ENCODE results near the gene PPP1R12C.
"Not testable (repeated sequence)": the region's sequence is repeated elsewhere in the genome, so short reads cannot be mapped to it uniquely, and the experiment has no call there.

The PPP1R12C gene

GRCh38 chr19:55109527-55110291 lies 7.7 kb downstream of the PPP1R12C start:
- no peak for DNase-seq
- TF ChIP-seq POLR2A (IDR thresholded peaks at IDR 0.05; ENCODE audit: low read length) (no peak), GATA1 (IDR thresholded peaks at IDR 0.05; ENCODE audit: low read depth, low read length) (no peak)

DNA sequence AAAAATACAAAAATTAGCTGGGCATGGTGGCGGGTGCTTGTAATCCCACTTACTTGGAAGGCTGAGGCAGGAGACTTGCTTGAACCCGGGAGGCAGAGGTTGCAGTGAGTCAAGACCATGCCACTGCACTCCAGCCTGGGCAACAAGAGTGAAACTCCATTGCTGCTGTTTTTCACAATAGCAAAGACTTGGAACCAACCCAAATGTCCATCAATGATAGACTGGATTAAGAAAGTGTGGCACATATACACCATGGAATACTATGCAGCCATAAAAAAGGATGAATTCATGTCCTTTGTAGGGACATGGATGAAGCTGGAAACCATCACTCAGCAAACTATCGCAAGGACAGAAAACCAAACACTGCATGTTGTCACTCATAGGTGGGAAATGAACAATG lies 10.2 kb downstream of the PPP1R12C start:
- not testable (repeated sequence) for DNase-seq

GRCh38 chr19:55106591-55106990 lies 10.8 kb downstream of the PPP1R12C start:
- TF ChIP-seq POLR2A (IDR thresholded peaks at IDR 0.05; ENCODE audit: low read length) = no peak
- no peak for TF ChIP-seq GATA1 (IDR thresholded peaks at IDR 0.05; ENCODE audit: low read depth, low read length)
- no peak for DNase-seq

- TF ChIP-seq POLR2A (IDR thresholded peaks at IDR 0.05; ENCODE audit: low read length) (no peak), GATA1 (IDR thresholded peaks at IDR 0.05; ENCODE audit: low read depth, low read length) (no peak)
These were observed 12.2 kb downstream of the PPP1R12C start for GRCh38 chr19:55105237-55105636.

DNA sequence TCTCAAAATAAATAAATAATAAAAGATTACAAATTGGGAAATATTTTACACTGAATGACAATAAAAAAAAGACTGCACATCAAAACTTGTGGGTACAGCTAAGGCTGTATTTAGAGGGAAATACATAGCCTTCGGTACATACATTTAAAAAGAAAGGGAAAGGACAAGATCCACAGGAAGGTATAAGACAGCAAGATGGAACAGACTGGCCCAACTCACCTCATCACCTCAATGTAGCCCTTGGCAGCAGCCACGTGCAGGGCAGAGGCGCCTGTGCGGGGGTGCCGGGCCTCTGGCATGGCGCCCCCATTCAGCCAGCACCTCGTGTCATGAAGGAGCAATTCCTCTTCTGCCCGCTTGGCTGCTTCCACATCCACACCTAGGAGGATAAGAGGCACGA lies 14.2 kb downstream of the PPP1R12C start:
- TF ChIP-seq GATA1 (IDR thresholded peaks at IDR 0.05; ENCODE audit: low read depth, low read length) = no peak
- TF ChIP-seq POLR2A (IDR thresholded peaks at IDR 0.05; ENCODE audit: low read length) = no peak

More at GRCh38 chr19:55105237-55105636, 12.2 kb downstream of the PPP1R12C start:
- DNase-seq = no peak

DNA sequence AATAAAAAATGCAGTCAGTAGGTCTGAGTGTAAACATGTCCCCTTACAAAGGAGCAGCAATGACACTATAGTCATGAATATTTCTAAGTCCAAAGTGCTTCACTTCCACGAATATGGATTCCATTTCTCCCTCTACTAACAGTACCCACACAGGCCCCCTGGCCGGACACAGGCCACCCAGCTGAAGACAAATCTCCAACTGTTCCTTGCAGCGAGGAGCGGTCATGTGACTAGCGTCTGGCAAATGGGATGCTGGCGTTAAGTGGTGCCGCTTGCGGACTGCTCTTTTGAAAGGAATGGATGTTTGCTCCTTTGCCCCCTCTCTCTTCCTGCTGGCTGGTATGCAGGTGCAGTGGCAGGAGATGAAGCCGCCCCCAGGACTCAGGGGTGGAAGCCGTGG lies 16.2 kb downstream of the PPP1R12C start:
- no peak for DNase-seq
- TF ChIP-seq GATA1 (IDR thresholded peaks at IDR 0.05; ENCODE audit: low read depth, low read length) = no peak
- TF ChIP-seq POLR2A (IDR thresholded peaks at IDR 0.05; ENCODE audit: low read length) = no peak

More for the DNA sequence above, 14.2 kb downstream of the PPP1R12C start:
- DNase-seq = no peak

DNA sequence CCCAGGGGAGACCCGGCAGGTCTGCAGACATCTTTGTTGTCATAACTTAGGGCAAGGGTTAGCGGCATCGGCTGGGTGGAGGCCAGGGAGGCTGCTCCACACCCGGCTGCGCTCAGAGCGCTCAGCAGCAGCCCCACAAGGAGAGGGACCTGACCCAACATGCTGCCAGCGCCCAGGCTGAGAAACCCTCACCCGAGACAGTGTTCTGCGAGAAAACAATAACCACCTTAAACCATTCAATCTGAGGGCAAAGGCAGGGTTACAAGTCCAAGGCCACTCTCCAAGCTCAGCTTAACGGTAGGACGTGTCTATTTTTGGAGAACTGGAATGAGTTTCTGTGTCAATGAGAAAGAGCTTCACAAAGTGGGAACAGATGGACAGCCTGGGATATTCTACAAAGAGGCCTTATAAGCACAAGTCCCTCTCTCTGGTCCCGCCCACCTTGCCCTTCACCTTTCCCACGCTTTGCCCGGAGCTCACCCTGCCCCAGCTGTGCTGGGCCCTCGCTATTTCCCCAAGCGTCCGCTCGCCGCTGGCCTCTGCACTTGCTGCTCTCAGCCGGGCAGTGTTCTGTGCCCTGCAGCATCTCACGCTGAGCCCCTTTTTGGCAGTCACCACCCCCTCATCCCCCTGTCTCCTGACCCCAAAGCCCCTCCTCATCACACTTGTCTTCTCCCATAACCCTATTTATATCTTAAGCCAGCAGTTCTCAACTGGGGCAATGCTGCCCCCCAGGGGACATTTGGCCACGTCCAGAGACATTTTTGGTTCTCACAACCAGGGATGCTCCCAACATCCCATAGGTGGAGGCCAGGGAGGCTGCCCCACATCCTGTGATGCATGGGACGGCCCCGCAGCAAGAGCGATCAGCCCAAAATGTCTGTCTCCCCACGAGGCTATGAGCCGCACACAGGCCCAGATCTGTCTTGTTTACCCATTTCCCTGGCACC lies 17.6 kb downstream of the PPP1R12C start:
- no peak for DNase-seq
- no peak for TF ChIP-seq POLR2A (IDR thresholded peaks at IDR 0.05; ENCODE audit: low read length)
- TF ChIP-seq GATA1 (IDR thresholded peaks at IDR 0.05; ENCODE audit: low read depth, low read length) = no peak

DNA sequence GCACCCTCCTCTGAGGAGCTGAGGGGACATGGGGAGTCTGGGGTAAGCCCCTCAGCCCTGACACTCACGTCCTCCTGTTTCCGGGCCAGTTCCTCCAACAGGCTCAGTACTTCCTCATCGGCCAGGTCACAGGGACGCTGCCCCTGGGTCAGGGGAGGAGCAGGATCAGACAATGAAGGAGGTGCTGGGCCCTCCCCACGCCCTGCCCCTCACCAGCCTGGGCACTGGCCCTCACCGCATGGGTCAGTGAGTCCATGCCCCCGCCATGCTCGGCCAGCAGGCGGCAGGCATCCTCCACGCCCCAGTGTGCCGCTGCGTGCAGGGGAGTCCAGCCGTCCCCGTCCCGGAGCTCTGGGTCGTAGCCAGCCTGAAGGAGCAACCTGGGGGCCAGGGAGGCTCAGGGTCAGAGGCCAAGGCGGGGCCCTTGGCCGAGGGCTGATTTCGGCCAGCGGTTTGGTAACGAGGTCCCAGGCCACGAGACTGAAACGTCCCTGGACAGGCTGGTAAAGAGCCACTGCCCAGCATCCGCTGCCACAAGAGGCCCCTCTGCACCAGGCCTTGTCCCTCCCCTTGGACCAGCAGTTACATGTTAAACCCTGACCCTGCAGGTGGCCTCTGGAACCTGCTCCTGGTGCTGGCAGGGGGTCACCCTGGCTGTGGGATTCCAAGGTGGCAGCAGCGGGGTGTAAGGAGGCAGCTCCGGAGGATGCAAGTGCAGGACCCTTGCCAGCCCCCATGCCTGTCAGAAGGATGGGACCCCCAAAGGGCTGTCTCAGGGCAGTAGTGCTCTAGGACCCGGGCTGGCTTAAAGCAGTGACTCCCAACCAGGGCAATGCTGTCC lies 18.5 kb downstream of the PPP1R12C start:
- TF ChIP-seq GATA1 (IDR thresholded peaks at IDR 0.05; ENCODE audit: low read depth, low read length) (no peak), POLR2A (IDR thresholded peaks at IDR 0.05; ENCODE audit: low read length) (no peak)
- DNase-seq = no peak

- TF ChIP-seq POLR2A (IDR thresholded peaks at IDR 0.05; ENCODE audit: low read length) (no peak), GATA1 (IDR thresholded peaks at IDR 0.05; ENCODE audit: low read depth, low read length) (no peak)
- no peak for DNase-seq
These were observed 19.3 kb downstream of the PPP1R12C start for GRCh38 chr19:55097864-55098715.

DNA sequence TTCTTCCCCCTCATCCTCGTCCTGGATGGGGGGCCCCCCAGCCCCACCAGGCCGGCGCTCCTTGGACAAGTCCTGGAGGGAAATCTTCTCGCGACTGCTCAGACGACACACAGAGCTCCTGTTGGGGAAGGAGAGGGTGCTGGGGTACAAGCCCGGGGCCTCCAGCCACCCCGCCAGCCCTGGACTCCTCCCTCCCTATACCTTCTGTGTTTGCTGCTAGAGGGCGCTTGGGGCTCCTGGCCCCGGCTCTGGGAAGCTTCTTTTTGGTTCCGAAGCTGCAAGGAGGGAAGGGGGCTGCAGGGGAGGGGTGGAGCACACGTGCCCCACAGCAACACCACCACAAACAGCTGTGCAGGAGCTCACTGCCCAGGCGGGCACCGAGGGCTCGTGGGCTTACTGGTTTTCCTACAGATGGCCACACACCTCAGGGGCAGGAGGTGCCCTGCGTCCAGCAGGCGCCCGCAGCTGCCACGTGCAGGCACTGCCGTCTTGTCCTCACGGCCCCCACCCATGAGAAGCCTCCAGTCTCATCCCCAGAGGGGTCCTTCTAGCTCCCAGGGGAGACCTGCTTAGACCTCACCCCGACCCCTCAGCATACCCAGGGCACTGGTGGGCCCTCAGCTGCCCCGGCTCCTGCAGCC lies 21.3 kb downstream of the PPP1R12C start:
- TF ChIP-seq POLR2A (IDR thresholded peaks at IDR 0.05; ENCODE audit: low read length) (no peak), GATA1 (IDR thresholded peaks at IDR 0.05; ENCODE audit: low read depth, low read length) (no peak)
- DNase-seq = no peak

- TF ChIP-seq POLR2A (IDR thresholded peaks at IDR 0.05; ENCODE audit: low read length) = no peak
- no peak for TF ChIP-seq GATA1 (IDR thresholded peaks at IDR 0.05; ENCODE audit: low read depth, low read length)
- DNase-seq = no peak
These were observed 22.0 kb downstream of the PPP1R12C start for GRCh38 chr19:55095260-55096060.
